PC-3 (cell line): ENCODE data around the gene CPEB3. TPM values are rescaled to one million over a fixed set of nuclear protein-coding genes. Genes with fewer than 3 reads are reported as not detected.
"Not testable (repeated sequence)": the region's sequence is repeated elsewhere in the genome, so short reads cannot be mapped to it uniquely, and the experiment has no call there.

Experiments used
- ATAC-seq: fragments of 200-7000 bp; cut with Tn5 transposase; 2 replicates; pipeline ENCODE4 v1.9.1; 2020; ENCODE audit warnings: mild to moderate bottlenecking, moderate library complexity
- Bru-seq: library from RNA; stranded (reverse); fragments of 400-500 nt; gene quantifications from one replicate; lab custom pipeline; 2021; lab: Mats Ljungman, UMichigan
- BruChase-seq, 2 experiments: library from RNA; stranded (reverse); fragments of 400-500 nt; gene quantifications; one replicate each; lab custom pipeline; 2021; lab: Mats Ljungman, UMichigan
- BruUV-seq: library from RNA; stranded (reverse); fragments of 400-500 nt; replicated peaks from 2 replicates; lab custom pipeline; 2021; lab: Mats Ljungman, UMichigan
- CTCF ChIA-PET: fragments of 300-600 bp; sonication (Branson Sonifier 250); formaldehyde crosslinking; loops from one replicate; lab custom pipeline; 2022; ENCODE audit warnings: antibody characterized with exemption; lab: Charles Lee
- POLR2A ChIA-PET: fragments of 300-600 bp; sonication (Branson Sonifier 250); formaldehyde crosslinking; loops from one replicate; lab custom pipeline; 2022; ENCODE audit warnings: antibody characterized with exemption; ENCODE audit not compliant: unreplicated experiment; lab: Charles Lee
- DNase-seq: peaks from one replicate; pipeline ENCODE4 v3.0.0-alpha.2; 2015
- H2AFZ ChIP-seq: fragments of 300-600 bp; sonication (generic); 2 replicates; pipeline ENCODE4 v1.6.0; 2016; ENCODE audit warnings: antibody characterized with exemption, low read length
- H3F3A ChIP-seq: fragments of 300-600 bp; sonication (generic); one replicate; pipeline ENCODE4 v1.6.0; 2017; ENCODE audit warnings: antibody characterized with exemption, low read length, control low read depth, mild to moderate bottlenecking; ENCODE audit not compliant: unreplicated experiment
- H3K27ac ChIP-seq: fragments of 300-600 bp; sonication (generic); 2 replicates; pipeline ENCODE4 v1.5.1; 2016; ENCODE audit warnings: mild to moderate bottlenecking, low read length
- H3K27me3 ChIP-seq: fragments of 300-600 bp; sonication (generic); 2 replicates; pipeline ENCODE4 v1.6.1; 2016; ENCODE audit warnings: low read length, mixed read lengths
- H3K36me3 ChIP-seq: fragments of 300-600 bp; sonication (generic); 2 replicates; pipeline ENCODE4 v1.6.1; 2016; ENCODE audit warnings: low read depth, mixed run types, low read length, mixed read lengths
- H3K4me1 ChIP-seq: fragments of 300-600 bp; sonication (generic); 2 replicates; pipeline ENCODE4 v1.5.1; 2016; ENCODE audit warnings: low read length; ENCODE audit not compliant: insufficient read depth
- H3K4me2 ChIP-seq: fragments of 300-600 bp; sonication (generic); 2 replicates; pipeline ENCODE4 v1.6.0; 2016; ENCODE audit warnings: low read length
- H3K4me3 ChIP-seq: fragments of 300-600 bp; sonication (generic); 2 replicates; pipeline ENCODE4 v1.5.1; 2016; ENCODE audit warnings: mild to moderate bottlenecking, low read length, mixed read lengths
- H3K79me2 ChIP-seq: fragments of 300-600 bp; sonication (generic); 2 replicates; pipeline ENCODE4 v1.6.1; 2017; ENCODE audit warnings: low read length, mixed read lengths
- H3K9ac ChIP-seq: fragments of 300-600 bp; sonication (generic); 2 replicates; pipeline ENCODE4 v1.6.0; 2016; ENCODE audit warnings: mild to moderate bottlenecking, low read length
- H3K9me2 ChIP-seq: fragments of 300-600 bp; sonication (generic); replicated peaks from 2 replicates; pipeline ENCODE4 v1.6.1; 2016; ENCODE audit warnings: mixed run types, low read length, mixed read lengths
- H3K9me3 ChIP-seq: fragments of 300-600 bp; sonication (generic); 2 replicates; pipeline ENCODE4 v1.6.1; 2016; ENCODE audit warnings: low read length, mixed read lengths
- H4K20me1 ChIP-seq: fragments of 300-600 bp; sonication (generic); 2 replicates; pipeline ENCODE4 v1.6.1; 2016; ENCODE audit warnings: low read length, mixed read lengths
- CTCF ChIP-seq: fragments of 300-600 bp; sonication (generic); conservative IDR thresholded peaks from 2 replicates; pipeline ENCODE4 v1.5.1; 2017; ENCODE audit warnings: antibody characterized with exemption, low read depth, mild to moderate bottlenecking, low read length
- EZH2 ChIP-seq: fragments of 300-600 bp; sonication (generic); IDR thresholded peaks from one replicate; pipeline ENCODE4 v1.6.1; 2017; ENCODE audit warnings: antibody characterized with exemption, mild to moderate bottlenecking, low read length; ENCODE audit not compliant: unreplicated experiment
- EZH2phosphoT487 ChIP-seq: fragments of 300-600 bp; sonication (generic); IDR thresholded peaks from 2 replicates; pipeline ENCODE4 v1.6.1; 2018; ENCODE audit warnings: mild to moderate bottlenecking, antibody characterized with exemption, low read length, borderline replicate concordance
- intact Hi-C: fragments of 100-400 bp; cut with micrococcal nuclease; formaldehyde crosslinking; loops from 2 replicates; pipeline ENCODE4 v1.9.0; 2023
- long read RNA-seq: library from polyadenylated mRNA; unstranded; transcript quantifications from one replicate; pipeline ENCODE4 v2.0.0, GENCODE V29; 2021; ENCODE audit not compliant: unreplicated experiment
- total RNA-seq: library from RNA; depleted of rRNA; stranded (reverse); fragments of >200 nt; gene quantifications from 2 replicates; pipeline ENCODE4 v1.2.3, GENCODE V29; 2014; rRNA removed

Gene CPEB3
- total RNA-seq, result 0.80 and 1.3 TPM in 2 replicates
- percentile 68 among the genes with signal in this experiment for Bru-seq, nascent RNA
- percentile 54 among the genes with signal in this experiment for BruChase-seq, experiment 1, labeled RNA remaining after a 6-hour chase
- BruChase-seq, experiment 2, labeled RNA remaining after a 2-hour chase, result percentile 53 among the genes with signal in this experiment
- long read RNA-seq, partial matches to known transcripts, result 7 of 10 reads
- long read RNA-seq, other reads (novel, unspliced or antisense), result 3 of 10 reads

GRCh38 chr10:92290837-92291615, at the start of gene CPEB3, which contains the start of gene MARCHF5:
Gene CPEB3 (minus strand): TSS chr10:92291078. CDS start chr10:92240350, 50,728 bp downstream.
Gene MARCHF5 (plus strand): TSS chr10:92291167. CDS start chr10:92291495, 328 bp downstream.
- peak; percentile 96 for ATAC-seq
- peak within 1 kb of the TSS; percentile 58 for H3K27ac ChIP-seq
- BruUV-seq, result no TSS peak

GRCh38 chr10:92329927-92330326, 39.0 kb upstream of the CPEB3 start:
- Histone ChIP-seq H3K9ac (0 out of 2 replicates have a peak overlapping the region, but pooled peaks have one; percentile 44), H3K4me3 (peak overlapping the region; percentile 38; the same call in 1 of the 2 replicates), H3K79me2 (peaks cover 69% of the 10 kb centered on the region), H3K4me1 (peaks cover 33% of the 10 kb centered on the region), H3K27ac (peak overlapping the region; percentile 89), H3K4me2 (peak overlapping the region; percentile 67)
- H3K27me3 ChIP-seq, intact Hi-C loops, H3K9me2 ChIP-seq, CTCF ChIA-PET, H4K20me1 ChIP-seq, BruUV-seq, H2AFZ ChIP-seq, H3K36me3 ChIP-seq, POLR2A ChIA-PET, H3K9me3 ChIP-seq, H3F3A ChIP-seq: not testable (repeated sequence)
- peak; percentile 57; the same call in 1 of the 2 replicates for ATAC-seq
- DNase-seq, result peak; percentile 70

More at GRCh38 chr10:92290837-92291615, at the start of gene CPEB3, which contains the start of gene MARCHF5:
- intact Hi-C loops, result loop anchor here (1.0 to 5.0 kb wide), 7 partner anchors 48 to 301 kb away; partner anchors contain the start of gene KIF11
- Histone ChIP-seq H3K9me3 (no peaks in the 10 kb centered on the region), H3K36me3 (peaks cover 8% of the 10 kb centered on the region; the same call in 1 of the 2 replicates), H3K4me1 (0 out of 2 replicates have a peak, but pooled peaks cover 6% of the 10 kb centered on the region), H3K9ac (peak within 1 kb of the TSS; percentile 94), H3K79me2 (peaks cover 46% of the 10 kb centered on the region), H3K4me3 (peak within 1 kb of the TSS; percentile 85), H3K9me2 (no peaks in the 10 kb centered on the region), H3K27me3 (no peaks in the 10 kb centered on the region), H4K20me1 (peaks cover 5% of the 10 kb centered on the region), H3K4me2 (peak within 1 kb of the TSS; percentile 87), H3F3A (no peaks in the 10 kb centered on the region), H2AFZ (peak within 1 kb of the TSS; percentile 93)
- TF ChIP-seq CTCF, result peak; percentile 45
- TF ChIP-seq EZH2phosphoT487, result no peak
- no peak for TF ChIP-seq EZH2
- ChIA-PET POLR2A (interaction anchor here (0.6 to 1.2 kb wide), 3 partner anchors 52 to 80 kb away, joined by 3 to 12 read pairs (median 7); no protein-coding TSS in a partner anchor), CTCF (interaction anchor here (0.5 to 3.5 kb wide), 6 partner anchors 48 to 203 kb away, joined by 3 to 20 read pairs (median 6); no protein-coding TSS in a partner anchor)
- DNase-seq, result peak; percentile 94

GRCh38 chr10:92328993-92329392, 38.1 kb upstream of the CPEB3 start:
- Histone ChIP-seq H3K9ac (peak overlapping the region; percentile 44; the same call in 1 of the 2 replicates), H2AFZ (no peak overlapping the region), H4K20me1 (no peaks in the 10 kb centered on the region; the same call in 1 of the 2 replicates), H3K79me2 (peaks cover 70% of the 10 kb centered on the region), H3K27me3 (no peaks in the 10 kb centered on the region), H3K4me3 (peak overlapping the region; percentile 44; the same call in 1 of the 2 replicates), H3K27ac (peak overlapping the region; percentile 89), H3K4me1 (peaks cover 33% of the 10 kb centered on the region), H3K9me3 (no peaks in the 10 kb centered on the region), H3F3A (peaks cover 7% of the 10 kb centered on the region), H3K4me2 (peak overlapping the region; percentile 47), H3K9me2 (no peaks in the 10 kb centered on the region), H3K36me3 (no peaks in the 10 kb centered on the region)
- ChIA-PET POLR2A (no interaction called here), CTCF (no interaction called here)
- intact Hi-C loops, result no loop called here
- ATAC-seq, result peak; percentile 51; the same call in 1 of the 2 replicates
- peak; percentile 77 for DNase-seq
- BruUV-seq, result no TSS peak
- TF ChIP-seq EZH2, result no peak
- TF ChIP-seq EZH2phosphoT487, result no peak
- no peak for TF ChIP-seq CTCF
